ENCODE results near the gene FGGY.
"Not testable (repeated sequence)": the region's sequence is repeated elsewhere in the genome, so short reads cannot be mapped to it uniquely, and the experiment has no call there.

Gene FGGY, protein sequence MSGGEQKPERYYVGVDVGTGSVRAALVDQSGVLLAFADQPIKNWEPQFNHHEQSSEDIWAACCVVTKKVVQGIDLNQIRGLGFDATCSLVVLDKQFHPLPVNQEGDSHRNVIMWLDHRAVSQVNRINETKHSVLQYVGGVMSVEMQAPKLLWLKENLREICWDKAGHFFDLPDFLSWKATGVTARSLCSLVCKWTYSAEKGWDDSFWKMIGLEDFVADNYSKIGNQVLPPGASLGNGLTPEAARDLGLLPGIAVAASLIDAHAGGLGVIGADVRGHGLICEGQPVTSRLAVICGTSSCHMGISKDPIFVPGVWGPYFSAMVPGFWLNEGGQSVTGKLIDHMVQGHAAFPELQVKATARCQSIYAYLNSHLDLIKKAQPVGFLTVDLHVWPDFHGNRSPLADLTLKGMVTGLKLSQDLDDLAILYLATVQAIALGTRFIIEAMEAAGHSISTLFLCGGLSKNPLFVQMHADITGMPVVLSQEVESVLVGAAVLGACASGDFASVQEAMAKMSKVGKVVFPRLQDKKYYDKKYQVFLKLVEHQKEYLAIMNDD

GRCh38 chr1:59296358-59297256 lies at the start of gene FGGY:
Gene FGGY (plus strand): TSS chr1:59297094. CDS start chr1:59321550, 24,456 bp downstream.
- DNase-seq = peak; percentile 68 to 70

DNA sequence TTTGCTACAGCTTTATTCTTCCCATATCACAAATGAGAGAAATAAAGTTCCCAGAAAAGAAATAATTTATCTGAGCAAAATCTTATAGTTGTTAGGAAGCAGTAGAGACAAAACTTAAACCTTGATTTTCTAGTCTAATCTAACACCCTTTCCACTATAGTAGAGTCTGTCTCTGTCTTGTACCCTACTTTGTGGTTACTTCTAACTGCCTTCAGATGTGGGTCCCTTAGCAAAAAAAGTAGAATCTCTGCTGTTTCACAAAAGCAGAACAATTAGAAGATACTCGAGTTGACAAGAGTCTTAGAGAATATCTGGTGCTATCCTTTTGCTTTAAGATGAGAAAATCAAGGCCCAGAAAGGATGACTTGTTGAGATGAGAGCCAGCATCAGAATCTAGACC lies 48.1 kb upstream of the FGGY start:
- DNase-seq = no peak

DNA sequence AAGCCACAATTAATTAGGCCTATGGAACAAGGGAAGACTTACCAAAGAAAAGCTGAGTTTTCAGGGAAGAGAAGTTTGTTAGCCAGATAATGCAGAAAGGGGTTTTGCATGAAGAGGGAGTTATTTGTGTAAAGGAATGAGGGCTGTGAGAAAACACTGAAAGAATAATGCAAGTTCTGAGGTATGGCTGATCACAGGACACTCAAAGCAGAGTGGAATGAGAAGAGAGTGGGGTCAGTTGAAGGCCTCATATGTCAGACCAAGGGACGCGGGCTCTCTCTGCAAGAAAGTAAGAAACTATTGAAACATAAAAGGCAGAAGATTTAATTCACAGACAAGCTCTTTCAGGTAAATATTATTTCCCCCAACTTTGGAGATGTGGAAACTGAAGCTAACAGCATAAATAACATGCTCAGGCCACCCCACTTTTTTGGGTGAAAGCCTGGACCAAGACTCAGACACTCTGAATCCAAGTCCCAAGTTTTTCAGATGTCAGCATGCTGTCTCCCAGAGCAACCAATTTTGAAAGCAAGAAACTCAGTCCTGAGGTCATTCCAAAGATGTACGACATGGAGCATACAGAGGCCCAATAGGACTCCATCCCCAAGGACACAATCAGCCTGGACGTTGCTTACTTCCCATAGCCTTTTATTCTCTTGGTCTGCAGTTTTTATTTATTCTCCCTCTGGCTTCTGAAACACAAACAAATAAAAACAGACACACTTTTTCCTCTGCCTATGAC lies 47.3 kb upstream of the FGGY start:
- no peak for DNase-seq

- not testable (repeated sequence) for DNase-seq
Observed at GRCh38 chr1:59251061-59251460, 45.8 kb upstream of the FGGY start.

DNA sequence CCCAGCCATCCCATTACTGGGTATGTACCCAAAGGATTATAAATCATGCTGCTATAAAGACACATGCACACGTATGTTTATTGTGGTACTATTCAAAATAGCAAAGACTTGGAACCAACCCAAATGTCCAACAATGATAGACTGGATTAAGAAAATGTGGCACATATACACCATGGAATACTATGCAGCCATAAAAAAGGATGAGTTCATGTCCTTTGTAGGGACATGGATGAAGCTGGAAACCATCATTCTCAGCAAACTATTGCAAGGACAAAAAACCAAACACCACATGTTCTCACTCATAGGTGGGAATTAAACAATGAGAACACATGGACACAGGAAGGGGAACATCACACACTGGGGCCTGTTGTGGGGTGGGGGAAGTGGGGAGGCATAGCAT lies 40.5 kb upstream of the FGGY start:
- not testable (repeated sequence) for DNase-seq

DNA sequence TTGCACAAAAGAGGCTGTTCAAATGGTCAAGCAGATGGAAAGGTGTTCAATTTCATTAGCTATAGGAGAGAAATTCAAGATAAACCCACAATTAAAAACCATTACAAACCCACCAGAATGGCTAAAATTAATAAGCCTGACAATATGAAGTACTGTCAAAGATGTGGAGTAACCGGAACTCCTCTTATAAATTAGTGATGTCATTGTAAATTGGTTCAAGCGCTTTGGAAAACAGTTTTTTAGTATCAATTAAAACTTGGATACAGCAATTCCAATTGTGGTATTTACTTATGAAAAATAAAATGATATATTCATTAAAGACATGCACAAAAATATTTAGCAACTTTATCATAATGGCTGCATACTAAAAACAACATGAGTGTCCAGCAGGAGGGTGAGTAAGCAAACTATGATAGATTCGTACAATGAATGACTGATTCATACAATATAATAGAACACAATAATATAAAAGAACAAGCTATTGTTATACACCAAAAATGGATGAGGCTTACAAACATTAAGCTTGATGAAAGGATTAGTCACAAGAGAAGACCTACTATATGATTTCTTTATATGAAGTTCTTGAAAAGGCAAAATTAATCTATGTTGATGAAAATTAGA lies 38.4 kb upstream of the FGGY start:
- DNase-seq = no peak

DNA sequence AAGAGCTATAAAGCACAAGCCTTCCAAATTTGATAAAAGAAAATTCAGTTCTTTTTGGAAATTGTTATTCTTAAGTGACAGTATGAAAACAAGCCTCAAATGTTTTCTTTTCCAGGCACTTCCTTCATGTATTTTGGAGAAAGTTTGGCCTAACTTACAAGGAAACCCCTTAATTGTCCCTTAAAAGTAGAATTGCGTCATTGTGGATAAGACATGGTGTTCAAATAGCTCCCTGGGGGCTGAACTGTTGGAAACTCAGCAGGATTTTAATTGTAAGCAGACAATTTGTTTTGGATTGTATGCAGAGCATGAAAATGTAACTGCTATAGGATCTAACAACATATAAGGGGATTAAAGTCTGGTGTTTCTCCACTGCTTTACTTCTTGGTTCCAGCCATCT lies 35.4 kb upstream of the FGGY start:
- no peak for DNase-seq

GRCh38 chr1:59262631-59263030 lies 34.3 kb upstream of the FGGY start:
- DNase-seq = no peak

DNA sequence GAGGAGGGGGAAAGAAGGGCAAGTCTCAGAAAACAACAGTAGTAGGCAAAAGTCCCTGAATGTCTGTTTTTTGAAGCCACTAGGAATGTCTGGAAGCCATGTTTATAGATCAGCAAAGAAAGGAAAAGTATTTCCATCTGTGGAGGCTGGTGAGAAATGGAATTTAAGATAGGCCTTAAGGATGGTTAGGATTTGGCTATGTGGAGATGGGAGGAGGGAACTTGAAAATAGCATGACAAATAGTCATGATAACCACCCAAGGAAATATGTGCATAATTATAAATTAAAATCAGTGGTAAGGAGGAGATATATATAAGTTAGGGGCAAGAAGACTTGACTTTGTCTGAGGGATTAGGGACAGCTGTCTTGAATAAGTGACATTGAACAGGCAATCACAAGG lies 33.8 kb upstream of the FGGY start:
- DNase-seq = no peak

GRCh38 chr1:59265622-59266021 lies 31.3 kb upstream of the FGGY start:
- no peak for DNase-seq

GRCh38 chr1:59266180-59266926 lies 30.5 kb upstream of the FGGY start:
- DNase-seq = no peak

DNA sequence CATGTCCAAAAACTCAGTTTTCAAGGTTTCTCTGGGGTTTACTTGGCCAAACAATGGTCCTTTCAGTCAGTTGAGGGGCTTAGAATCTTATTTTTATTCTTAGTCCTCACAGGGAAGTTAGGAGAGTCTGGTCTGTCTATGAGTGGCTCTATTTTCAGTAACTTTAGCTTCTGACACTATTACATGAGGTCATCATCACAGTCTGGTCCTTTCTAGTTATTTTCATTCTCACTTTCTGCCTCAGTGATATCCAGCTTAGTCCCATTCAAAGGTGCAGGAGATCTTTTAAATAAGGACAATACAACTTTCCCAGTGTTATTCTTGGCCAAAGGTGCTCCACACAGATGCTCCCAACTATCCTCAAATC lies 30.0 kb upstream of the FGGY start:
- no peak for DNase-seq

DNA sequence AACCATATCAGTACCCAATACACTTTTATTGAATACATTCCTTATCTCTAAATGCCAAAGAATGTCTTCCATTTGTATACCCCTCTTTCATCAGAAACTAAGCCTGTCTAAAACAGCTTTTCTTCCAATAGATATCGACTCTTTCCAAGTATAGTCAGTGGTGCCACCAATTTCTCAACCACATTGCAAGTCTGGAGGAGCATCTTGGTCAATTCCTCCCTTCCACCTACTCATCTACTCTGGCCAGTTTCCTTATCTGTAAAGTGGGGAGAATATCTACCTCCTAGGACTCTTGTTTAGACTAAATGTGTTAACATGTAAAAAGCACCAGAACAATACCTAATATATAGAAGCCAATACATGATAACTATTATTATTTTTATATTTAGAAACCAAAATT lies 28.5 kb upstream of the FGGY start:
- DNase-seq = no peak

GRCh38 chr1:59271561-59272260 lies 25.2 kb upstream of the FGGY start:
- DNase-seq = no peak

- no peak for DNase-seq
Observed at GRCh38 chr1:59272507-59272906, 24.4 kb upstream of the FGGY start.

- no peak for DNase-seq
Observed at GRCh38 chr1:59276439-59276851, 20.4 kb upstream of the FGGY start.

DNA sequence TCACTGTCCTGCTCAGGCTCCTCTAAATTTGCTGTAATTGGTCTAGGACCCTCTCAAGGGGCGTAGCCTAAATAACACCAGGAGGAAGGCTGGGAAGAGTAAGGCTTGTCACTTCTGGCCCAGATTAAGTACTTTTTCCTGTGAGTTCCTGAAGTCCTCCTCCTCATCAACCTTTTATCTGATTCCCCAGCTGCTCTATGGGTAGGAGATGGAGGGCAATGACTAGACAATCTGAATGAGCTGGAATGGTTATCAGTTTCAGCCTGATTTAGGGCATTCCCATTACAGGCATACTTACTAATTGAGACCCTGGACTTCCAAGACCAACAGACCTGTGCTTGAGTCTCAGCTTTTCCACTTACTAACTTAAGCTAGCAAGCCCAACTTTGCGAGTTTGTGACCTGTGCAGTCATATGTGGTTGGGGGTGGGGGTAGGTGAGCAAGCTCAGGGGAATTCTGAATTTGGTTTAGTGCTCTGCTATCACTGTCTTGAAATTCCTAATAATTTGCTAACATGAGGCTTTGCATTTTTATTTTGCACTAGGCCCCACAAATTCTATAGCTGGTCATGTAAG lies 18.0 kb upstream of the FGGY start:
- DNase-seq = no peak

- DNase-seq = no peak
Observed at GRCh38 chr1:59279645-59280044, 17.2 kb upstream of the FGGY start.

DNA sequence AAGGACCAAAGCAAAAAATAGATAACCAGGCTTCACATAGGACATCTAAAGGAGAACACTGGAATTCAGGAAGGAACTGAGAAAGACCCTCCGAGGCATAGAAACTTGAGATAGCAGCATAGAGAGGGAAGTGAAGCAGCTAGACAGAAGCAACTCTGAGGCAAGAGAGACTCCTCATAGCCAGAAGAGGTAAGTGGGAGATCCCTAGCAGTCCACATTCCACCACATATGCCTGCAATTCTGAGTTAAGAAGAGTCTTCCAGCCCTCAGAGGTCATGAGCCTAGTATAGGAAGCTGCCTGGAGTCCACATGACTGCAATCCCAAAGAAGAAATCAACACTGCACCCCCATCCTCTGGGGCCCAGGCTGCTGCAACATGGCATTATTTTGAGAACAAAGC lies 13.9 kb upstream of the FGGY start:
- no peak for DNase-seq

DNA sequence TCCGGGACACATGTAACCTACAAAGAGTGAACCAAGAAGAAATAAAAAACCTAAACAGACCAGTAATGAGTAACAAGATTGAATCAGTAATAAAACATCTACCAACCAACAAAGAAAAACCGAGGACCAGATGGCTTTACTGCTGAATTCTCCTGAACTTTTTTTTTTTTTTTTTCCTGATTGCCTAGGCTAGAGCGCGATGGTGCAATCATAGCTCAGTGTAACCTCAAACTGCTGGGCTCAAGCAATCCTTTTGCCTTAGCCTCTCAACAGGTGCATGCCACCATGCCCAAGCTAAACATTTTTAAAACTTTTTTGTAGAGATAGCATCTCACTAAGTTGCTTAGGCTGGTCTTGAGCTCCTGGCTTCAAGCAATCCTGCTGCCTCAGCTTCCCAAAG lies 11.2 kb upstream of the FGGY start:
- DNase-seq = no peak

- no peak for DNase-seq
Observed at GRCh38 chr1:59288046-59288445, 8.8 kb upstream of the FGGY start.
